GM18505 (cell line): ENCODE data around the gene ENAH.
"Not testable (repeated sequence)": the region's sequence is repeated elsewhere in the genome, so short reads cannot be mapped to it uniquely, and the experiment has no call there.

Source experiments
- ATAC-seq: cut with Tn5 transposase; IDR thresholded peaks from one replicate; pipeline ENCODE4 v1.9.1; 2021; ENCODE audit not compliant: unreplicated experiment
- POLR2A ChIP-seq: IDR thresholded peaks from 4 replicates; pipeline ENCODE4 v1.6.1; 2011; ENCODE audit warnings: borderline replicate concordance; ENCODE audit not compliant: insufficient read depth, insufficient read length; ENCODE audit errors: extremely low read depth

The ENAH gene

DNA sequence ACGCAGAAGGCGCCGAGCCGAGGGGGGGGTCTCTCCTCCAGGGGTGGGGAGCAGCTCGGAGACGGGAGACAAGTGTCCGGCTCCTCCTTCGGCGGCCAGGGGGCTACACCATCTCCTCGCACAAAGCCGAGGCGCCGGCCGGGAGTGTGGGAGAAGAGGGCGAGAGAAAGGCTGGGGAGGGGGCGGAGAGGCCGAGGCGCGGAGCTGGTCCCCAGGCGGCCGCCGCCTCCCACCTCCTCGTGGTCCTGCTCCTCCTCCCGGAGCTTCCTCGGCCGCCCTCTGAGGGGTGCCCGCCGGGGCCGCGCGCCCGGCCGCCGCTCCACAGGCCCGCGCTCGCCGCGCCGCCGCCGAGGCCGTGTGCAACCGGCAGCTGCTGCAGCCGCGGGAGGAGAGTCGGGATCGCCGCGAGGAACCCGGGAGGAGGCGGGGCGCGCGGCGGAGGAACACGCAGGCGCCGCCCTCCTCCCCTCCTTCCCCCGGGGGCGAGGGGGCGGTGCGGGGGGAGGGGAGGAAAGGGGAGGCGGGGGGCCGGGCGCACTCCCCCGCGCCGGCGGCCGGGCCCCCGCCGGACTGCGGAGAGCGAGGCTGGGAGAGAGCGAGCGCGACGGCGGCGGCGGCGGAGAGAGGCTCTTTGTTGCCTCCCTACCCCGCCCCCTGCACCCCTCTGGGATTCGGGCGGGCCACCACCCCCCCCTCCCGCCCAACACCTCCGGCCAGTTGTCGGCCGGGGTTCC lies at the start of gene ENAH:
TSS of gene ENAH (minus strand) at position 395 of the 734 bp plus-strand sequence. CDS start 433 bp downstream, outside the sequence.
- TF ChIP-seq POLR2A = no peak
- peak; percentile 73 for ATAC-seq

DNA sequence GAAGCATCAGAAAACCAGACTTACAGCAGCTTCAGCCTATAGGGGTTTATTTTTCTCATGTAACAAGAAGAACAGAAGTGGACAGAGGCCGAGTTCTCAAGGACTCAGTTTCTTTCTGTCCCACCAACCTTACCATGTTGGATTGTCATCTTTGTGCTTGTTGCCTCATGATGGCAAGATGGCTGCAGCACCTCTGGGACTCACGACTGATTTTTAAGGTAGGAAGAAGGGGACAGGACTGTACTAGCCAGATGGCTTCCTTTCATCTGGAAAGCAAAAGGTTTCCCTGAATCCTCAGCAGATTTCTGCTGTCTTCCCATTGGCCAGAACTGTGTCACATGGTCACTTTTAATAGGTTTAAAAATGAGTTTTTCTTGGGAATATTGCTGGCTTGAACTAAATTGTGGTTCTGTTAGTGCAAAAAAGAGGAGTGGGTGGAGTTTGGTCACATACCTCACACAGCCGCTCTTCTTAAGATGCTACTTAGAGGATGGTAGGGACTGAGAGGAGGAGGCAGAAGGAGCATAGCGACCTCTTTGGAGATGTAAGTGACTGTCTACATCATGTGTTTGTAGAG lies 48.1 kb upstream of the ENAH start:
- ATAC-seq = no peak
- no peak for TF ChIP-seq POLR2A

DNA sequence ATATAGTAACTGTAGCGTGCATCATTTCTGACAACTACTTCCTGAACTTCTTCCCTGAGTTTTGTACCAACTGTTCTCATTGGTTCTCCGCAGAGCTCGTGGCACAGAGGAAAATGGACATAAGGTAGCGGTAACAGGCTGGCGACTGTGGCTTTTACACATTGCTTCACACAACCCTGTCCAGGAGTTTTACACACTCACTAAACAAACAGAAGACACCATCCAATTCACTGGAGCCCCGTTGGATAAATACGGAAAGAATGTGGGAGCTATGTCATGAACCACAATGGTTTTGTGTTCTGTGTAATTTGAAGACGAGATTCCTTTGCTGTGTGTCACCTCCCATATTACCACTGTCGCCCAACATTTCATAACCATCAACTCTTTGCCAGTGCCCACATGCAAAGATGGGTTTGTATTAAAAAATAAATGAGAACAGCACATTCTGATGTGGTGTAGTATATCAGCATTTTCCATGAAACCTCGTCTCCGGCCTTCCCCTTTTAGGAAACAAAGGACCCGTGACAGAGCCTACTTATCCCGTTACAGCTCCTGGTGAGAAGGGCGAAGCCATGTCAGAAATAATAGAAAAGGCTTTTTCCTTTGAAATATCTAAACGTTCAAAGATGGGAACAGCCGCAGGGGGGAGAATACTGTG lies 47.4 kb upstream of the ENAH start:
- ATAC-seq = no peak

DNA sequence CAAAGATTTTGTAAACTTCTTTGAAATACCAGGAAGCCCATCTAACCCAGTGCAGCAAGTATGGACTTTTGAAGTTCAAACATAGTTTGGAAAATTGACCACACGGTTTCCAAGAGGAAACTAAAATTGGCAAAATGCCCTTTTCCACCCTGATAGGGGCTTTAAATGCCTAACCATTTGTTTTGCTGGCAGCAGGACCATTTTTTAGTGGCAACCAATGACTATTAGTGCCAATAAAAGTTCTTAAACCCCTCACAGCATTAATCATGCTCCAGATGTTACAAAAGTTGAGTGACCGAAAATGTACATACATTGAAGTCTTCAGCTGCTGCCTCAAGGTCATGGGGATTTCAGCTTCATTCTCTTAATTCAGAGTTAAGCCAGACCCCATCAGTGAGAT lies 46.4 kb upstream of the ENAH start:
- ATAC-seq = no peak
- TF ChIP-seq POLR2A = no peak

More for the DNA sequence above, 47.4 kb upstream of the ENAH start:
- TF ChIP-seq POLR2A = no peak

DNA sequence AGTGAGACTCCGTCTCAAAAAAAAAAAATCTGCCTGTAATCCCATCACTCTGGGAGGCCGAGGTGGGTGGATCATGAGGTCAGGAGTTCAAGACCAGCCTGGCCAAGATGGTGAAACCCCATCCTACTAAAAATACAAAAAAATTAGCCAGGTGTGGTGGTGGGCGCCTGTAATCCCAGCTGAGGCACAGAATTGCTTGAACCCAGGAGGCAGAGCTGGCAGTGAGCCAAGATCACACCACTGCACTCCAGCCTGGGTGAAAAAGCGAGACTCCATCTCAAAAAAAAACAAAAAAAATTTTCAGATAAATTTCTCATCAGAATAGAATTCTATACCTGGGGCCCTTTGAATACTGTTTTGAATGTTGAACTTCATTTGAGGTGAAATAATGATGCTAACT lies 45.3 kb upstream of the ENAH start:
- not testable (repeated sequence) for ATAC-seq

DNA sequence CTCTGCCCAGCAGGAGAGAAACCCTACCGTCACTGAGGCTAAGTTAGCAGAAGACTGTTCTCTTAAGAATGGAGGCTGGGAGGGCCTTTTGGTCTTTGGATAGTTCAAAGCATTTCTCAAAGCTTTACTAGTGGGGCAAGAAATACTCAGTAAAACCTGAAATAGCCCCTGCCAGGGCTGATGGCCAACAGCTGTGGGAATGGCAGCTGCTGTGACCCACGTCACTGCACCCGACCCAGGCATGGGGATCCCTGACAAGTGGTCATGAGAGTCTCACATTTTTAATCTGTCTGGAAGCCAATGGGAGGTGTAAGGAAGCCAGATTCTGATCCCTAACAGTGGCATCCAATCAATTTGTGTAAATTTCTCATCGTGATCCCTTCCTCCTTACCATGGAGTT lies 44.5 kb upstream of the ENAH start:
- no peak for ATAC-seq
- no peak for TF ChIP-seq POLR2A

DNA sequence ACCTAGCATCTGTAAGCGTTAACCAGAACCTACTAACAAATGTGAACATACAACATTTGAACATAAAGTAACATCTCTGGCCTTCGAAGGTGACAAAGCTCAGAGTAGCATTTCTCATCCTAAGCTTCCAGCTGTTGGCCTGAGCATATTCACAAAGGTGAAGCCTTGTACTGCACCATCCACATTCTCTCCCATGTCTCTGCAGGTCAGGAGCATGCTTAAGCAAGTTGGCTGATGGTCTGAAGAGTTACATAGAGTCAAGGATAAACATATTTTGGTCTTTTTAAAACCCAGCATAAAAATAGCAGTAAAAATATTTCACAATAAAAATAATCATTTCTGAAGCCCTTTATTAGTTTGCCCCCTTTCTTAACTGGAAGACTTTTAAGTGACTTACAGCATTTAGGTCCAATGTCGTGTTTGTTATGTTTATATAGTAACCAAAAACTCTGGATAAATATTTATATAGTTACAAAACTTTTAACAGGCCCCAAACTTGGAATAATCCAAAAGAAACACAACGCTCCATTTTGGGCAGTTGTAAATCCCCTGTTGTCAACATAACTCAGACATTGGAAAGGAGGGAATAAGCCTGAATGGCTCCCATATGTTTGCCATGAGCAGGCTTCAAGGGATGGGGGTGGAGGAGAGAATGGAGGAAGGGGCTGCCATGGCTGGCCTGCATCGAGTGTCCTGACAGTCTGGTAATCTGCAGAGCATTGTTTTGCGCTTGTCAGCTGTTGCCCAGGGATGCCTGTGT lies 42.8 kb upstream of the ENAH start:
- TF ChIP-seq POLR2A = no peak
- no peak for ATAC-seq

DNA sequence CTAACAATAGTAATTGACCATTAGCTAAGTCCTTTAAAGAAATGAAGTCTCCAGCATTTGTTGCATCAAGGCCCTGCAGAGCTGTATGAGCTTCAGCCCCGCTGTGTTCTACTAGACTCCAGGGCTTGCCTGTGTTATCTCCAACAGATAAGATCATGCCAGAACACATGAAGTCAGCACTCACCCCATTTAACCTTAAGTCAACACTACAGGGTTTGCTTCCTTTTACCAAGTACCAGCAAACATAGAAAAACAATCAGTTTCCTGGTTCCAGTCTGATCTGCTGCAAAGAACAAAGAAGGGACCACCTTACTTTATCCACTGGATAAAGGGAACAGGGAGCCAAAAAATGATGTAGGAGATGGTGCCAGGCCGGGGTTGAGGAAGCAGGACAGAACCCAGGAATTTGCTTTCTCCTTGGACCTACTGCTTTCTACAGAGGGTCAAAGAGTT lies 41.3 kb upstream of the ENAH start:
- TF ChIP-seq POLR2A = no peak
- no peak for ATAC-seq

DNA sequence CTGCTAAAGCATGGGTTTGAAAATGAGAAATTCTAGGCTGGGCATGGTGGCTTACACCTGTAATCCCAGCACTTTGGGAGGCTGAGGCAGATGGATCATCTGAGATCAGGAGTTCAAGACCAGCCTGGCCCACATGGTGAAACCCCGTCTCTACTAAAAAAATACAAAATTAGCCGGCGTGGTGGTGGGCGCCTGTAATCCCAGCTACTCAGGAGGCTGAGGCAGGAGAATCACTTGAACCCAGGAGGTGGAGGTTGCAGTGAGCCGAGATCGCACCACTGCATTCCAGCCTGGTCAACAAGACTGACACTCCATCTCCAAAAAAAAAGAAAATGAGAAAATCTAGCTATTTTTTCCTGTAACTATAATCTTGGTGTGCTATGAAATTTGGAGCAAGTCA lies 40.8 kb upstream of the ENAH start:
- not testable (repeated sequence) for ATAC-seq

DNA sequence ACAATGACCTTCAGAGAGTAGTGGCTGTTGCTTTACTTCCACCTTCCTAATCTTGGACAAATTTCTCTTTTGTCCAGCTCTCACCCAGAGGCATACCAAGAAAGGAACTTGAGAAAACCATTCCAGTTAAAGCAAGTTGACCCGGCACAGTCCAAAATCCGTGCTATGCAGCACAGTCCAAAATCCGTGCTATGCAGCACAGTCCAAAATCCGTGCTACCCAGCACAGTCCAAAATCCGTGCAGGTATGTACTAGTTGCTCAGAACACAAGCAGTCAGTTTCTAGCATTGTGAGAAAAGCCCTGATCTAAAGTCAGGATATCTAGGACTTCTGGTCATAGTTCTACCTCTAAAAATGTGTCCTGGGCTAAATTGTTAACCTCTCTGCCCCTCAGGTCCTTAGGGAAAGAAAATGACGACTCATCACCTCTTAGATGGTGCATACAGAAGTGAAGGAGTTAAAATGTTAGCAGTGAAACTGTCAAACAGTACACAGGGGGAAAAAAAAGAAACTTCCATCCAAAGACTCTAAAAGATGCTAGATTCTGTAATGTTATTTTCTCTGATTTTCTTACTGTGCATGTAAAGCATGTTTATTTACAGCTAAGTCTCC lies 40.3 kb upstream of the ENAH start:
- ATAC-seq = no peak
- no peak for TF ChIP-seq POLR2A

DNA sequence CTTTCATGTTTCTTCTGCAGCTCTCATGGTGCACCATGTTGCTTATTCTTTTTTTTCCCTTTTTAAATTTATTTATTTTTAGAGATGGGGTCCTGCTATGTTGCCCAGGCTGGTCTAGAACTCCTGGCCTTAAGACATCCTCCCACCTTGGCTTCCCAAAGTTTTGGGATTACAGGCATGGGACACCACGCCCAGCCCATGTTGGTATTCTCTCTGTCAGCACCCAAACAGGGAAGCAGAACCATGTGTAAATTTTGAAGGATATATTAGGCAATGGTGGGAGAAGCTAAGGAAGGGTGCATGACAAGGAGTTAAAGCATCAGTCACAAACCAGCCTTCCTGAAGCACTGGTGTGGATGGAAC lies 39.6 kb upstream of the ENAH start:
- no peak for TF ChIP-seq POLR2A
- ATAC-seq = no peak

DNA sequence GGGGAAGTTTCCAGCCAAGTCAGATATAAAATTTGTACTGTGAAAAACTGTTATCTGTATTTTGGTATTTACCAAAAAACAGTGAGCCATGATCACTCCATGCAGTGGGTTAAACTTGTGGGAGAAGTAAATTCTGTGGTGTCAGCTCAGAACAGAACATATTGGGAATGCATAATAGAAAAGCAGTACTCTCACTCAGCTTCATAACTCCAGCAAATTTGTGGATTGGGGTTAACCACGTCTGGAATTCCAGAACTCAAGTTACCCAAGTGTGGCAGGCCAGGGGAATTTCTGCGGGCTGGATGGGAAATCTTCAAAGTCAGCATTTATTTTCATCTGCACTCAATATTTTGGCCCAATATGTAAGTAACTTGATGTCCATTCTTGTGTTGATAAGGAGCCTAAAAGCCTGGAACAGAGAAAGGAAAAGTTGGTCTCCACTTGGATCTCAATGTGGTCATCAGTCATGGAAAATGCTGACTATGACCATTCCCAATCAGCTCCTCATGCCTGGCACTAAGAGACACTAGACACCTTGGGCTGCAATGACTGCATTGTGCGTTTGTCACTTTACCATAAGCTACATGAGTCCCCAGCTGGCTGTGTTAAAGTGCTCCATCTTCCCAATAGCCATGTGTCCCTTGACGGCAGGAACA lies 39.1 kb upstream of the ENAH start:
- no peak for TF ChIP-seq POLR2A
- no peak for ATAC-seq

DNA sequence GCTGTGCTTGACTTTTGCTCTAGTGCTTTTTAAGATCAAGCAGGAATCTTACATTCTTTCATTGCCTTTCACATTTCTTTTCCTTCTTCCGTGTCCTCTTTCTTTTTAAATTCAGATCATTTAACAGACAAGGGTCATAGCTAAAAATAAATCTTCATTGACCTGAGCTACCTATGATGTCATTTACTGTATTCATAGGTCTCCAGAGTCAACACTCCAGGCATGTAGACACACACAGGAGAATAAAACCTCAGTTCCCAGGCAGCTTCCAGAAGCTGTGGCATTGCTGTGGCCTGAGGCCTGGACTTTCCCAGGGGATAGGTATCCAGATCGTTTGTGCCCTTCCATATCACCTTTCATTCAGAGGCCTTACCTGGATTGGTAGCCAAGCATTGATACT lies 38.5 kb upstream of the ENAH start:
- ATAC-seq = no peak
- no peak for TF ChIP-seq POLR2A

DNA sequence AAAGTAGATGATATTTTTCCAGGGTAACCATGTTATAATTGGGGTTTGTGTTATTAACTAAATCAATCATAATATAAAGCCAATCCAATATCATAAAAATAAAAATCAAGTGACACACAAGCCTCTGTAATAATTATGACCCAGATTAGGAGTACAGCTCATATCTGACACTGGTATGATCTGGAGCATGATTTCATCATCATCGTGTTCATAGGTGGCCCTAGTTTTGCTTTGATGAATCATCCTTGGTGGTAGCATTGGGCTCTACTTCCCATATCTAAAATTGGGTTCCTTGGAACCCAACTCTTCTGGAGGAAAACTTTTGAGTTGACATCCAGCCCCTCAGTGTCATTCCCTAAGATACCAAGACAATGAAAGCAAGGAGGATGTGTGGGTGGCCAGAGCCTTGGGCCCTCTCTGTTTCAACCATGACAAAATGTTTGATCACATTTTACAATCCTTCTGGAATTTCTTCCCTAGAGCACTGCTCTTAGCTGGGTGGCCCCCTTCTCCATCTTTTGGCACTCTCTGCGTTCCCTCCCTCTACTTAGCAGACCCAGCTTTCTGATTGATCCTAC lies 37.0 kb upstream of the ENAH start:
- no peak for ATAC-seq
- no peak for TF ChIP-seq POLR2A
